ENCODE results near the gene KHNYN. TPM values are rescaled to one million over a fixed set of nuclear protein-coding genes. Genes with fewer than 3 reads are reported as not detected.

KHNYN gene
- total and polyA plus RNA-seq, 10 donors: 10.9 to 90.6 (median 70.5) TPM

GRCh38 chr14:24439830-24440605, 10.3 kb downstream of the KHNYN start:
- WGBS, 5 donors: 64 to 87% (median 78%) methylated on average over 8 to 15 of the region's 15 CpGs
- Histone ChIP-seq H3K27ac (peak overlapping the region in 5 of 8 donors; percentile 43 to 99 (median 99)), H3K9me3 (no peaks in the 10 kb centered on the region), H3K4me3 (no peak overlapping the region), H3K4me1 (peaks cover 46 to 79% (median 69%) of the 10 kb centered on the region in 6 donors), H3K27me3 (replicated peaks in 1 of 7) (no peaks in the 10 kb centered on the region), H3K36me3 (peaks cover 0 to 65% (median 53%) of the 10 kb centered on the region in 6 donors)
- intact Hi-C loops (cut with DNase I; ENCODE audit: low total_unique reads): no loop called here
- TF ChIP-seq POLR2AphosphoS5 (IDR thresholded peaks at IDR 0.05) (peak; percentile 53 to 83 (median 73)), CTCF (IDR thresholded peaks at IDR 0.05 in 8 of 11, conservative IDR thresholded peaks at IDR 0.05 in 3 of 11) (no peak)
- DNase-seq: no peak

GRCh38 chr14:24440606-24441399, 11.0 kb downstream of the KHNYN start:
- Histone ChIP-seq H3K27me3 (replicated peaks in 1 of 7) (no peaks in the 10 kb centered on the region), H3K9me3 (no peaks in the 10 kb centered on the region), H3K4me3 (no peak overlapping the region), H3K36me3 (peaks cover 0 to 57% (median 50%) of the 10 kb centered on the region in 6 donors), H3K27ac (peak overlapping the region in 7 of 8 donors; percentile 95 to 99 (median 99)), H3K4me1 (peaks cover 45 to 71% (median 65%) of the 10 kb centered on the region in 6 donors)
- intact Hi-C loops (cut with DNase I; ENCODE audit: low total_unique reads): no loop called here
- WGBS, 5 donors: 75 to 86% (median 81%) methylated on average over 7 to 8 of the region's 8 CpGs
- TF ChIP-seq POLR2A (IDR thresholded peaks at IDR 0.05) (no peak), POLR2AphosphoS5 (IDR thresholded peaks at IDR 0.05) (no peak), CTCF (IDR thresholded peaks at IDR 0.05 in 8 of 11, conservative IDR thresholded peaks at IDR 0.05 in 3 of 11) (no peak)
- DNase-seq: no peak

GRCh38 chr14:24441485-24441884, 11.7 kb downstream of the KHNYN start:
- Histone ChIP-seq H3K9me3 (no peaks in the 10 kb centered on the region), H3K4me1 (peaks cover 38 to 64% (median 58%) of the 10 kb centered on the region in 6 donors), H3K4me3 (peak overlapping the region; percentile 56 to 86 (median 62)), H3K36me3 (peaks cover 0 to 51% (median 44%) of the 10 kb centered on the region in 6 donors), H3K27me3 (replicated peaks in 1 of 7) (no peaks in the 10 kb centered on the region), H3K27ac (peak overlapping the region; percentile 95 to 99 (median 99))
- intact Hi-C loops (cut with DNase I; ENCODE audit: low total_unique reads): no loop called here
- WGBS, 5 donors: 53 to 79% (median 55%) methylated on average over 5 of the region's 5 CpGs
- TF ChIP-seq CTCF (IDR thresholded peaks at IDR 0.05 in 8 of 11, conservative IDR thresholded peaks at IDR 0.05 in 3 of 11) (no peak), POLR2A (IDR thresholded peaks at IDR 0.05) (no peak), POLR2AphosphoS5 (IDR thresholded peaks at IDR 0.05) (no peak)
- no peak for DNase-seq

GRCh38 chr14:24441904-24442239, 12.1 kb downstream of the KHNYN start:
- Histone ChIP-seq H3K27ac (peak overlapping the region; percentile 95 to 99 (median 99)), H3K36me3 (peaks cover 0 to 47% (median 41%) of the 10 kb centered on the region in 6 donors), H3K9me3 (no peaks in the 10 kb centered on the region), H3K4me3 (peak overlapping the region; percentile 56 to 86 (median 62)), H3K4me1 (peaks cover 34 to 60% (median 54%) of the 10 kb centered on the region in 6 donors), H3K27me3 (replicated peaks in 1 of 7) (no peaks in the 10 kb centered on the region)
- WGBS, 5 donors: 2 to 6% (median 4%) methylated on average over 12 of the region's 12 CpGs
- no peak for DNase-seq
- TF ChIP-seq POLR2A (IDR thresholded peaks at IDR 0.05): no peak
- TF ChIP-seq CTCF (IDR thresholded peaks at IDR 0.05 in 8 of 11, conservative IDR thresholded peaks at IDR 0.05 in 3 of 11): no peak
- TF ChIP-seq POLR2AphosphoS5 (IDR thresholded peaks at IDR 0.05): no peak
- intact Hi-C loops (cut with DNase I; ENCODE audit: low total_unique reads): no loop called here

Measured in spleen (tissue), 11 donors.